Left lung (tissue), 10 donors: Measurements from ENCODE around the gene SOWAHA. TPM values are rescaled to one million over a fixed set of nuclear protein-coding genes. Genes with fewer than 3 reads are reported as not detected.
"Not testable (repeated sequence)": the region's sequence is repeated elsewhere in the genome, so short reads cannot be mapped to it uniquely, and the experiment has no call there.

Source experiments
- ATAC-seq: fragments of 200-7000 bp; cut with Tn5 transposase; one replicate; pipeline ENCODE4 v1.9.1; 2020; ENCODE audit warnings: moderate library complexity
- DNase-seq, 4 donors: peaks; one replicate each; pipeline ENCODE4 v3.0.0-alpha.2; 2013 to 2020
- H3K27ac ChIP-seq, 2 donors: fragments of 200-600 bp; sonication (generic) in 1 of 2; one replicate each; pipeline versions ENCODE4 v1.5.0 to v1.8.0; 2020 to 2021
- H3K27me3 ChIP-seq, 2 donors: fragments of 200-600 bp; sonication (generic) in 1 of 2; one replicate each; pipeline versions ENCODE4 v1.5.0 to v1.8.0; 2020 to 2021
- H3K36me3 ChIP-seq, 2 donors: fragments of 200-600 bp; sonication (generic) in 1 of 2; one replicate each; pipeline versions ENCODE4 v1.5.0 to v1.8.0; 2020 to 2021
- H3K4me1 ChIP-seq, 2 donors: fragments of 200-600 bp; one replicate each; pipeline ENCODE4 v1.8.0; 2021
- H3K4me3 ChIP-seq, 2 donors: fragments of 200-600 bp; sonication (generic) in 1 of 2; one replicate each; pipeline versions ENCODE4 v1.5.0 to v1.8.0; 2020 to 2021; ENCODE audit warnings: mild to moderate bottlenecking in 1 of 2
- H3K9me3 ChIP-seq, 2 donors: fragments of 200-600 bp; sonication (generic) in 1 of 2; one replicate each; pipeline versions ENCODE4 v1.5.0 to v1.8.0; 2020 to 2021
- intact Hi-C, 2 donors: fragments of 100-400 bp; cut with DNase I; formaldehyde crosslinking; loops; one replicate each; pipeline versions ENCODE4 v1.11.2 to v1.14.2; 2022
- polyA plus RNA-seq, 6 donors: library from polyadenylated mRNA; unstranded; fragments of 120-200 nt; gene quantifications; one replicate each; pipeline ENCODE4 v1.2.1, GENCODE V29; 2013; ENCODE audit not compliant: insufficient read length in 6 of 6
- total RNA-seq, 2 donors: library from RNA; stranded (reverse); fragmentation: NEBNext Ultra II Directional; extraction: Animal tissue kit (Norgen Biotek cat#: 25700); gene quantifications; one replicate each; pipeline ENCODE4 v1.2.1, GENCODE V29; 2021
- TF ChIP-seq, protein P1 (sequence below), 2 donors: fragments of 200-600 bp; sonication (generic) in 1 of 2; IDR thresholded peaks; one replicate each; pipeline versions ENCODE4 v1.5.0 to v1.8.0; 2021; ENCODE audit warnings: antibody characterized with exemption in 2 of 2
- donor health status: DM: no; HTN: yes; CAD: no.
- donor health status: DM: no; HTN: no; CAD: no.

The SOWAHA gene
- total and polyA plus RNA-seq, 8 donors = 0.07 to 0.16 TPM; not detected in 6

DNA sequence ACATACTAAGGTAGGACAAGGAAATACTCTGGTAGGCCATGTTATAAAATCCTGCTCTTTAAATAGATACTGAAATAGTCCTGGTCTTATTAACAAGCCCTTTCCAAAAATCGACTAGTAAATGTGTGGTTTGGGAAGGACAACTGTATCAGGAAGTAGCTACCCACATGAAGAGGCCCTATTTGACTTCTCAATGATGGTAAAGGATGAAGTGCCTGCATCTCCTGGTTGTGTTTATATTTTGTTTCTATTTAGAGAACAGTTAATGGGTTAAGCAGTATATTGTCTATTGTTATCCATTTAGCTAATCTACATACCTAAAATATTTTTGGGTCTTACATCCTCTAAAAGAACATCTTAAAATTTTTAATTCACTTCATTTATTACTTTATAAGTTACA lies 40.7 kb downstream of the SOWAHA start:
- Histone ChIP-seq H3K36me3 (no peaks in the 10 kb centered on the region), H3K27me3 (no peaks in the 10 kb centered on the region), H3K27ac (no peak overlapping the region), H3K4me3 (no peak overlapping the region), H3K9me3 (no peaks in the 10 kb centered on the region), H3K4me1 (peaks cover 0 to 4% of the 10 kb centered on the region in 2 donors)
- ATAC-seq (no peak), DNase-seq (no peak)
- TF ChIP-seq, protein P1, sequence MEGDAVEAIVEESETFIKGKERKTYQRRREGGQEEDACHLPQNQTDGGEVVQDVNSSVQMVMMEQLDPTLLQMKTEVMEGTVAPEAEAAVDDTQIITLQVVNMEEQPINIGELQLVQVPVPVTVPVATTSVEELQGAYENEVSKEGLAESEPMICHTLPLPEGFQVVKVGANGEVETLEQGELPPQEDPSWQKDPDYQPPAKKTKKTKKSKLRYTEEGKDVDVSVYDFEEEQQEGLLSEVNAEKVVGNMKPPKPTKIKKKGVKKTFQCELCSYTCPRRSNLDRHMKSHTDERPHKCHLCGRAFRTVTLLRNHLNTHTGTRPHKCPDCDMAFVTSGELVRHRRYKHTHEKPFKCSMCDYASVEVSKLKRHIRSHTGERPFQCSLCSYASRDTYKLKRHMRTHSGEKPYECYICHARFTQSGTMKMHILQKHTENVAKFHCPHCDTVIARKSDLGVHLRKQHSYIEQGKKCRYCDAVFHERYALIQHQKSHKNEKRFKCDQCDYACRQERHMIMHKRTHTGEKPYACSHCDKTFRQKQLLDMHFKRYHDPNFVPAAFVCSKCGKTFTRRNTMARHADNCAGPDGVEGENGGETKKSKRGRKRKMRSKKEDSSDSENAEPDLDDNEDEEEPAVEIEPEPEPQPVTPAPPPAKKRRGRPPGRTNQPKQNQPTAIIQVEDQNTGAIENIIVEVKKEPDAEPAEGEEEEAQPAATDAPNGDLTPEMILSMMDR (IDR thresholded peaks at IDR 0.05) = no peak
- intact Hi-C loops = no loop called here

DNA sequence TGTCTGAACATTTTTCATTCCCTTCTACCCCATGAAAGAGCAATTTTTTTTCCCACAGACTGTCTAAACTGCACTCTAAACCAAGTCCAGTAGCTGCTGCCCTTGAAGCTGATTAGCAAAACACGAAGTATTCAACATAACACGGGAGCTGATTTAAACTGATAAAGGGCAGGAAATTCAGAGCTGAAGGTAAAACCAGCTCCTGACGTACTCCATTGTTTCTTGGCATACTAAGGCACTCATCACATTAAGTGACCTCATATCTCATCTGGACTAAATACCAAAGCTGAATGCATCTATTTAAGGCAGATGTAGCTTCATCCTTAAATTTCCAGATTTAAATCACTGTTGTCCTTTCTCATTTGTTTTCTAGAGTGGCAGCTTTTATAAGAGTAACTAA lies 41.2 kb downstream of the SOWAHA start:
- TF ChIP-seq, protein P1 (IDR thresholded peaks at IDR 0.05) = no peak

DNA sequence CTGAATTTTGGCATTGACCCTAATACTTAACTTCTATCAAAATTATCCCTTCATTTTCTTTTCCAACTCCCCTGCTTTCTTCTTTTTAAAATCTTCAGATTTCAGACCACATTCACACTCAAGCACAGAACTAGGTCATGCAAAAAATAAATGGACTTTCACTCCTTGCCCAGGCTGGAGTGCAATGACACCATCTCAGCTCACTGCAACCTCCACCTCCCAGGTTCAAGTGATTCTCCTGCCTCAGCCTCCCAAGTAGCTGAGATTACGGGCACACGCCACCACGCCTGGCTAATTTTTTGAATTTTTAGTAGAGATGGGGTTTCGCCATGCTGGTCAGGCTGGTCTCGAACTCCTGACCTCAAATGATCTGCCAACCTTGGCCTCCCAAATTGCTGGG lies 41.9 kb downstream of the SOWAHA start:
- DNase-seq, H3K4me3 ChIP-seq, H3K9me3 ChIP-seq, H3K4me1 ChIP-seq, H3K36me3 ChIP-seq, intact Hi-C loops, H3K27me3 ChIP-seq, ATAC-seq, H3K27ac ChIP-seq: not testable (repeated sequence)

More for the DNA sequence above, 41.2 kb downstream of the SOWAHA start:
- Histone ChIP-seq H3K4me3 (no peak overlapping the region), H3K27ac (no peak overlapping the region), H3K36me3 (no peaks in the 10 kb centered on the region), H3K4me1 (peaks cover 0 to 4% of the 10 kb centered on the region in 2 donors), H3K9me3 (no peaks in the 10 kb centered on the region), H3K27me3 (no peaks in the 10 kb centered on the region)
- ATAC-seq (no peak), DNase-seq (no peak)
- intact Hi-C loops = no loop called here

DNA sequence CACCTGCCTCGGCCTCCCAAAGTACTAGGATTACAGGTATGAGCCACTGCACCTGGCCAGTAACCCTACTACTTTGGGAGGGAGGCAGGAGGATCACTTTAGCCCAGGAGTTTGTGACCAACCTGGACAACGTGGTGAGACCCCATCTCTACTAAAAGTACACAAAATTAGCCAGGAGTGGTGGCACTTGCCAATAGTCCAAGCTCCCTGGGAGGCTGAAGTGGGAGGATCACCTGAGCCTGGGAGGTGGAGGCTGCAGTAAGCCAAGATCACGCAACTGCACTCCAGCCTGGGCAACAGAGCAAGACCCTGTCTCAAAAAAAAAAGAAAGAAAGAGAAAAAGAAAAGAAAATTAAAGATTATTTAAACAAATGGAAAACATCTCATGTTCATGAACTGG lies 42.9 kb downstream of the SOWAHA start:
- Histone ChIP-seq H3K9me3 (no peaks in the 10 kb centered on the region), H3K4me1 (peaks cover 0 to 4% of the 10 kb centered on the region in 2 donors), H3K4me3 (no peak overlapping the region), H3K36me3 (no peaks in the 10 kb centered on the region), H3K27ac (no peak overlapping the region), H3K27me3 (no peaks in the 10 kb centered on the region)
- intact Hi-C loops = no loop called here
- ATAC-seq (no peak), DNase-seq (no peak)
- TF ChIP-seq, protein P1 (IDR thresholded peaks at IDR 0.05) = no peak

DNA sequence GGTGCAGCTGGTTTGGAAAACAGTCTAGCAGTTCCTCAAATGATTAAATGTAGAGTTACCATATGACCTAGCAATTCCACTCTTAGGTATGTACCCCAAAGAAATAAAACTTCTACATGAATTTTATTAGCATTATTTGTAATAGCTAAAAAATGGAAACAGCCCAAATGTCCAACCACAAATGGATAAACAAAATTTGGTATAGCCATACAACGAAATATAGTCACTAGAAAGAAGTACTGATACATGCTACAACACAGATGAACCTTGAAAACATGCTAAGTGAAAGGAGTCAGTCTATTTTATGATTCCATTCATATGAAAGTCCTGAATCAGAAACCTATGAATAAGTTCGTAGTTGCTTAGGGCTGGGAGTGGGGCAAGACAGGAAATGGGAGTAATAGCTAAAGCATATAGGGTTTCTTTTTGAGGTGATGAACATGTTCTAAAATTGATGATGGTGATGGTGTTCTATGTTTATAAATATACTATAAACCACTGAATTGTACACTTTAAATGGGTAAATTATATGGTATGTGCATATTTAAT lies 46.9 kb downstream of the SOWAHA start:
- no peaks in the 10 kb centered on the region for H3K4me1 ChIP-seq
- DNase-seq (no peak), ATAC-seq (no peak)
- H3K27ac ChIP-seq = no peak overlapping the region
- intact Hi-C loops = no loop called here
- H3K9me3 ChIP-seq = no peaks in the 10 kb centered on the region
- TF ChIP-seq, protein P1 (IDR thresholded peaks at IDR 0.05) = no peak
- H3K27me3 ChIP-seq = no peaks in the 10 kb centered on the region
- H3K4me3 ChIP-seq = no peak overlapping the region
- H3K36me3 ChIP-seq = no peaks in the 10 kb centered on the region

DNA sequence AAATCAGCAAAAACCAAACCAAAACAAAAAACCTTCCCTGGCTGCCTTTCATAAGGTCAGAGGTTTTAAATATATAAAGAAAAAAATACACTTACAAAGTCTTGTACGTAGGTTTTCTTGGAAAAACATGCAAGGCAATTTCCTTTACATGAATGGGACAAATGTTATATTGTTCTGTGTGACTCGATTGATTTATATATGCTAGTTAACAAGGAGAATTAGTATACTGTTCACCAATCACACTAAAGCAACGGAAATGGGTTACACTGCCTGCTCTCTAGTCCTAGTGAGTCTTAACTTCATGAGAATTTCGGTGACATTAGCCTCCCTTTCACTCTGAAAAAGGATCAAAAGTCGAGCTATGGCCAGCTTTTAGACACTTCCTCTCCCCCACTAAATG lies 47.6 kb downstream of the SOWAHA start:
- Histone ChIP-seq H3K9me3 (no peaks in the 10 kb centered on the region), H3K27ac (no peak overlapping the region), H3K4me3 (no peak overlapping the region), H3K27me3 (no peaks in the 10 kb centered on the region), H3K4me1 (peaks cover 0 to 6% of the 10 kb centered on the region in 2 donors), H3K36me3 (no peaks in the 10 kb centered on the region)
- intact Hi-C loops = no loop called here
- TF ChIP-seq, protein P1 (IDR thresholded peaks at IDR 0.05) = no peak
- DNase-seq (no peak), ATAC-seq (no peak)
